D721Med (cell line): Measurements from ENCODE around the gene SPTBN4.
"Not testable (repeated sequence)": the region's sequence is repeated elsewhere in the genome, so short reads cannot be mapped to it uniquely, and the experiment has no call there.

ENCODE experiments used
- DNase-seq: peaks from one replicate; pipeline ENCODE4 v3.0.0; 2011; ENCODE audit warnings: low spot score; ENCODE audit not compliant: insufficient read length
- FAIRE-seq: peaks from 2 replicates; lab custom pipeline; 2011; peaks lifted over from hg19 to GRCh38; lab: Jason Lieb, UNC
- CTCF ChIP-seq: IDR thresholded peaks from 2 replicates; pipeline ENCODE4 v1.5.1; 2012; ENCODE audit warnings: mild to moderate bottlenecking, control low read depth; ENCODE audit not compliant: insufficient read depth; ENCODE audit errors: missing control alignments

The SPTBN4 gene

GRCh38 chr19:40466219-40466984 lies 399 bp upstream of the SPTBN4 start:
- no peak for TF ChIP-seq CTCF
- FAIRE-seq, result no peak
- DNase-seq, result no peak

- no peak for TF ChIP-seq CTCF
- no peak for FAIRE-seq
- DNase-seq, result no peak
Measured at GRCh38 chr19:40469011-40469410, 2.2 kb downstream of the SPTBN4 start.

- DNase-seq (no peak), FAIRE-seq (no peak)
- no peak for TF ChIP-seq CTCF
Measured at GRCh38 chr19:40471111-40471510, 4.3 kb downstream of the SPTBN4 start.

GRCh38 chr19:40472516-40472915 lies 5.7 kb downstream of the SPTBN4 start:
- FAIRE-seq (no peak), DNase-seq (no peak)
- no peak for TF ChIP-seq CTCF

GRCh38 chr19:40474737-40475136 lies 7.9 kb downstream of the SPTBN4 start:
- DNase-seq (no peak), FAIRE-seq (no peak)
- no peak for TF ChIP-seq CTCF

- DNase-seq, FAIRE-seq: not testable (repeated sequence)
Measured at GRCh38 chr19:40475878-40476644, 9.3 kb downstream of the SPTBN4 start.

- no peak for FAIRE-seq
Measured at GRCh38 chr19:40486017-40486416, 19.2 kb downstream of the SPTBN4 start.

More at GRCh38 chr19:40486017-40486416, 19.2 kb downstream of the SPTBN4 start:
- TF ChIP-seq CTCF, result no peak
- DNase-seq, result no peak
